ENCODE results near the gene PRKD2.

DNA sequence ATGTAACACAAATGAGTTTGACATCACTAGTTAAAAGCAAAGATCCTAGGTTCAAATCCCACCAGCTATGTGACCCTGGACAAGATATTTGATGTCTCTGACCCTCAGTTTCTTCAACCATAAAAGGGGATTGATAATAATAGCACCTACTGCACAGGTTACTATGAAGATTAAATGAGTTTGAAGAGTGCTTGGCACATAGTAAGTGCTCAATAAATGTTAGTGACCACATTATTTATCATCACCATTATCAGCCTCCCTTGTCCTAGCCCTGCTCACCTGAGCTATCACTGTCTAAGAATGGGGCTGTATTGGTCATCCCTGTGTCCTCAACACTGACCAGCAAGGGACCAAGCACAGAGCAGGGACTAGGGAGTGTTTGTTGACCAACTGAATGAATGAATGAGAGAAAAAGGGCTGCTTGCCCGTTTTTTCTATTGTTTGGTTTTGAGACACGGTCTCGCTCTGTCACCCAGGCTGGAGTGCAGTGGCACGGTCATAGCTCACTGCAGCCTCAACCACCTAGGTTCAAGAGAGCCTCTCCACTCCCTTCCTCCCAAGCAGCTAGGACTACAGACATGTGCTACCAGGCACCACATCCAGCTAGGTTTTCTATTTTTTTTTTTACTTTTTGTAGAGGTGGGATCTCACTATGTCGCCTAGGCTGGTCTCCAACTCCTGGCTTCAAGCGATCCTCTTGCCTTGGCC lies 29.3 kb downstream of the PRKD2 start:
- TF ChIP-seq, protein P1, sequence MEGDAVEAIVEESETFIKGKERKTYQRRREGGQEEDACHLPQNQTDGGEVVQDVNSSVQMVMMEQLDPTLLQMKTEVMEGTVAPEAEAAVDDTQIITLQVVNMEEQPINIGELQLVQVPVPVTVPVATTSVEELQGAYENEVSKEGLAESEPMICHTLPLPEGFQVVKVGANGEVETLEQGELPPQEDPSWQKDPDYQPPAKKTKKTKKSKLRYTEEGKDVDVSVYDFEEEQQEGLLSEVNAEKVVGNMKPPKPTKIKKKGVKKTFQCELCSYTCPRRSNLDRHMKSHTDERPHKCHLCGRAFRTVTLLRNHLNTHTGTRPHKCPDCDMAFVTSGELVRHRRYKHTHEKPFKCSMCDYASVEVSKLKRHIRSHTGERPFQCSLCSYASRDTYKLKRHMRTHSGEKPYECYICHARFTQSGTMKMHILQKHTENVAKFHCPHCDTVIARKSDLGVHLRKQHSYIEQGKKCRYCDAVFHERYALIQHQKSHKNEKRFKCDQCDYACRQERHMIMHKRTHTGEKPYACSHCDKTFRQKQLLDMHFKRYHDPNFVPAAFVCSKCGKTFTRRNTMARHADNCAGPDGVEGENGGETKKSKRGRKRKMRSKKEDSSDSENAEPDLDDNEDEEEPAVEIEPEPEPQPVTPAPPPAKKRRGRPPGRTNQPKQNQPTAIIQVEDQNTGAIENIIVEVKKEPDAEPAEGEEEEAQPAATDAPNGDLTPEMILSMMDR (conservative IDR thresholded peaks at IDR 0.05 in 1 of 2, IDR thresholded peaks at IDR 0.05 in 1 of 2; ENCODE audit: low read depth in 1 of 2, low read length in 2 of 2), result no peak
- TF ChIP-seq EZH2 (IDR thresholded peaks at IDR 0.05; ENCODE audit: low read length, missing control alignments), result no peak

Data from fibroblast of lung (primary cell).